ENCODE measurements around the gene SEMA3D.

SEMA3D gene

GRCh38 chr7:85186521-85187241 lies at the start of gene SEMA3D:
SEMA3D (minus strand) TSS chr7:85187056; CDS start chr7:85121891, 65,165 bp downstream.
- DNase-seq (ENCODE audit: low read depth in 3 of 3), result no peak

DNA sequence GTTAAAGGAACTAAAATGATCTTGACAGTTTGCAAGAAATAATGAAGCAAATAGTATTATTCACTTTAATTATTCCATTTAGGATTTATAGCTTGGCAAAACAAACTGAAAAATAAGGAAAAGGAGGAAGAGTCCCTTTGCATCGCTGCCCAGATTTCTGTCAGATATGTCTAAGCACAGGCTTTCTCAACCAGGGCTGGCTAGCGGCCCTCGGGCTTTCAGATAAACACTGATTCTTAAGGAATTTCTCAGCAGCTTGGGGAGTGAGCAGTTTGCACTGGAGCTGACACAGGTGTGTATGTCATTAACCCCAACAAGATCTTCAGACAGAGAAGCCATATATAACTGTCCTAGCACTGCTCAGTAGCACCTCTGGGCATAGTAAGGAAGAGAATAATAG lies 47.9 kb upstream of the SEMA3D start:
- no peak for DNase-seq (ENCODE audit: low read depth in 3 of 3)

- DNase-seq (ENCODE audit: low read depth in 3 of 3), result no peak
These were observed 45.2 kb upstream of the SEMA3D start for GRCh38 chr7:85232068-85232467.

DNA sequence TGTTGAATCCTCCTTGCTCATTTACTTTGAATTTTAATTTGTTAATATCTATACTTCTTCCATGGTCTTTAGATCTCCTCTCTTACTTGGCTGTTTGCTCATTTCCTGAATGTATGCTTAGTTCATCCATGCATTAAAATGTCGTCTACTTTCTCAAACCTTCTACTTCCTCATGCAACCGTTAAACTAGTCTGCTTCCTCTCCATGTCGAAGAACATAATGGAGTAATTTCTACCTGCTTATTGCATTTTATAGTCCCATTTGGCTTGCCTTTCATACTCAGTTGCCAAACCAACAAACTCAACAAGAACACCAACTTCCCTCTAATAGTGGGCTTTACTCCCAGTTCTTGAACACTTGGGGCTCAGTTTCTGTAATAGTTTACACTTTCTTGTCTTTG lies 43.8 kb upstream of the SEMA3D start:
- no peak for DNase-seq (ENCODE audit: low read depth in 3 of 3)

DNA sequence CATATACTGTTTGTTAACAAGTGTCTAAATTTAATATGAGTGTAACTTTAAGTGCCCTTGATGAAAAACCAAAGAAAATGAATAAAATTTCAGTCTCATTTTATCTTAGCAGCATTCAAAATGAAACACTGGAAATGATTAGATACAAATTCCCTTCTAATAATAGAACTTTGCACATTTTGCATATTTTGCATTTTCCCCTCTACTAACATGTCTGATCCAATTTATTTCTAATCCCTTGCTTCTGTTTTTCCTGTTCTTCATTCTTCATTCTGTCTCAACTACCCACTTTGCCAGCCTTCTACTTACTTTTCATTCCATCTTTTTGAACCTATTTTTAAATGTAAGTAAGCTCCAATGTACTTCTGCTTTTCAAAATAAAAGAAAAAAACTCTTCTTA lies 42.7 kb upstream of the SEMA3D start:
- DNase-seq (ENCODE audit: low read depth in 3 of 3), result no peak

GRCh38 chr7:85226361-85227085 lies 39.7 kb upstream of the SEMA3D start:
- DNase-seq (ENCODE audit: low read depth in 3 of 3), result no peak

DNA sequence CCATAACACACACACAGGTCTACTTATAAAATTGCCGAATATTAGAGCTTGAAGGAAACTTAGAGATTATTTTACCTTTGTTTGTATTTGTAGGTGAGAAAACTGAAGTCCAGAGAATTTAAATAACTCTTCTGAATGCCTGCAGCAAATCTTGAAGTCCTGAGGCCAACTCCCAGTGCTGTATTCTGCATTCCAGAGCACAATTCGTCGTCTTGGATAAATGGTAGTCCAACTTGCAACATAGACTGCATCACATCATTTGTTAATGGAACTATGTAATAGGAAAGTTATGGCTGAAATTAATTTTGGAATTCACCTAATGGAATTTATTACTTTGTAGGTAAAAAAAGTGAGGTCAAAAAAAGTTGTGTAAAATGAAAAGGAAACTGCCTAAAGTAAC lies 37.3 kb upstream of the SEMA3D start:
- DNase-seq (ENCODE audit: low read depth in 3 of 3), result no peak

DNA sequence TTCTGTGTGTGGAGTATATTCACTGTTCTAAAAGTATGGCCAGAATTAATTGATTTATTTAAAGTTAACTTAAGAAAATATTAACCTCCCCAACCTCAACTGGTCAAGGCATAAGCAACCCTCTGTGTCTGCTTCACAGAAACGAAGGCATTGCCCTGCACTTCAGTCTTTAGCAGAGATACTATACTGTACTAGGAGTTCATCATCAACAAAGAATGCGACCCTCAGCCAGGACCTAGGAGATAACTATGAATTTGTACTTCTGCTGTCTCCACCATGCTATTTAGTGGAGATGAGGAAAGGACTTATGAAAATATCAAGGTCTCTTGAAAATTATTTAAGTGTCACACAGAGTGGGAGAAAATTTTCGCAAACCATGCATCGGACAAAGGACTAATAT lies 35.7 kb upstream of the SEMA3D start:
- DNase-seq (ENCODE audit: low read depth in 3 of 3), result no peak

DNA sequence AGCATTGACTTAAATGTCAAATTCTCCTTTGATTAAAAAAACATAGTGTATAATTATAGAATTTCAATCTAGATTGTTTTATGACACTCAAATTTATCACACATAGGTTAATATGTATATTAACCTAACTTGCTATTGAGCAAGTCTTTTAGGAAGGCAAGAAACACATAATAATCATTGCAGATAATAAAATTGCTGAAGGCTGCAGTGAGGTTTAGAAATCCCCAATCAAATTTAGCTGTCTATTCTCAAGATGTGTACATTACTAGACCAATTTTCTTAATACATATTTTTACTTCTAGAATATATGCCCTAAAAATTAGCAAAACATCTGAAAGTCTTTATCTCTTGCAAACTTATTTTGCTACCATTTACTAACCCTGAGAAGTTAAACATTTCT lies 34.9 kb upstream of the SEMA3D start:
- DNase-seq (ENCODE audit: low read depth in 3 of 3), result no peak

DNA sequence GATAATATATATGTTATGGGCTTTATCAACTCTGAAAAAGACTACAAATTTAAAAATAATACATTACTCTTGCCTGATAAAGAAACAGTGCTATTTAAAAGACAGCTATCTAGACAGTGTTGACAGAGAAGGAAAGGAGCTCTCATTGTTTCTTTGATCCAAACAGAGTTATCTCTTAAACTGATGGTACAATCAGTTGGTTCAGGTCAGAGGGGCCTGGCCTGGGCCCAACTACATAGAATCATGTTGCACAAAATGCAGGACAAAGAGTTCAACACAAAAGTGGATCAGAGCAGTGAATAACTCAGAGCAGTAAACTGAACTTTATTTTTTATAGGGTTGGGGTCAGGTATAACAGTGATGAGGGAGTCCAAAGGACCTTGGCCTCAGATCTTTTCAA lies 33.8 kb upstream of the SEMA3D start:
- no peak for DNase-seq (ENCODE audit: low read depth in 3 of 3)

- no peak for DNase-seq (ENCODE audit: low read depth in 3 of 3)
These were observed 33.2 kb upstream of the SEMA3D start for GRCh38 chr7:85220023-85220422.

GRCh38 chr7:85217085-85217484 lies 30.2 kb upstream of the SEMA3D start:
- DNase-seq (ENCODE audit: low read depth in 3 of 3), result no peak

DNA sequence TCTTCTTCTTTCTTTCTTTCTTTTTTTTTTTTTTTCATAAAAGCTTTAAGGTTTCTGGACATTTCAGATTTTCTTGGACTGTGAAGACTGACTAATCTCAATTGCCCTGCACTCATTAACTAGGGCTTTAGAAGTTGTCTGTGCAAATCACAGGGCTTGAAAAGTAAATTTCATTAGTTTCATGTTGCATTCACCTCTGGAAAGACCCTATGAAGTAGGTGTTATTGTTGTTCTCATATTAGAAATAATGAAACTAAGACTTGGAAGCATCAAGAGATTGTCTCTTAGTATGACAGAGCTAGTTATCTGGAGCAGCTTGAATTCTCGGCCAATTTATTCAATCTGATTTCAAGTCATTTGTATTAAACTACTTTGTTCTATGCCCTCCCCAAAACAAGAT lies 28.2 kb upstream of the SEMA3D start:
- no peak for DNase-seq (ENCODE audit: low read depth in 3 of 3)

GRCh38 chr7:85213500-85213899 lies 26.6 kb upstream of the SEMA3D start:
- no peak for DNase-seq (ENCODE audit: low read depth in 3 of 3)

GRCh38 chr7:85205754-85206153 lies 18.9 kb upstream of the SEMA3D start:
- no peak for DNase-seq (ENCODE audit: low read depth in 3 of 3)

- DNase-seq (ENCODE audit: low read depth in 3 of 3), result no peak
These were observed 17.6 kb upstream of the SEMA3D start for GRCh38 chr7:85204496-85204895.

GRCh38 chr7:85204061-85204460 lies 17.2 kb upstream of the SEMA3D start:
- no peak for DNase-seq (ENCODE audit: low read depth in 3 of 3)

- DNase-seq (ENCODE audit: low read depth in 3 of 3), result no peak
These were observed 14.4 kb upstream of the SEMA3D start for GRCh38 chr7:85201209-85201608.

- DNase-seq (ENCODE audit: low read depth in 3 of 3), result no peak
These were observed 9.8 kb upstream of the SEMA3D start for GRCh38 chr7:85196696-85197095.

GRCh38 chr7:85191383-85191782 lies 4.5 kb upstream of the SEMA3D start:
- DNase-seq (ENCODE audit: low read depth in 3 of 3), result no peak

DNA sequence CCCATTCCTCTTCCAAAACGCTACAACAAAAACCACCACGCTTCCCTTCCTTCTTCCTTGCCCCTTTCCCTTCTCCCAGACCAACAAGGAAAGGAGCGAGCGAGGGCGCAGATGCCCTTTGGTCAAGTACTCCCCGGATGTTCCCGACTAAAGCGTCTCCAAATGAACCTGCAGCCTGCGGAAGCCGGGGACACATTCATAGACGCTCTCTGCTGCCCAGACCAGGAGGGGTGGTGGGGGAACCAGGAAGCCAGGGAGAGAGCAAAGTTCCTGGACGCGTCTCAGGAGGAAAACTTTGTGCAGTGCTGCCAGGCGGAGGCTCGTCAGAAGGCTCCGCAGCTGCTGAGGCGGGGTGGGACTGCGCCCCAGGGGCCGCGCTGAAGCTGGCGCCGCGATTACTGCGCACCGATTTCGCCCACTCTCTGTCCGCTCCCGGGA lies 754 bp downstream of the SEMA3D start:
- DNase-seq (ENCODE audit: low read depth in 3 of 3), result no peak

GRCh38 chr7:85185424-85186082 lies 1.3 kb downstream of the SEMA3D start:
- no peak for DNase-seq (ENCODE audit: low read depth in 3 of 3)

Data from stimulated activated CD4-positive, alpha-beta T cell treated with anti-CD3 and anti-CD28 coated beads, TNF-alpha, amount 100 ng/mL, for 48 hours (primary cell).